Islet precursor cell (in vitro differentiated cells): ENCODE data around the gene ARMH4.

Source experiments
- DNase-seq: peaks from one replicate; pipeline ENCODE4 v3.0.0-alpha.2; 2018

The ARMH4 gene

DNA sequence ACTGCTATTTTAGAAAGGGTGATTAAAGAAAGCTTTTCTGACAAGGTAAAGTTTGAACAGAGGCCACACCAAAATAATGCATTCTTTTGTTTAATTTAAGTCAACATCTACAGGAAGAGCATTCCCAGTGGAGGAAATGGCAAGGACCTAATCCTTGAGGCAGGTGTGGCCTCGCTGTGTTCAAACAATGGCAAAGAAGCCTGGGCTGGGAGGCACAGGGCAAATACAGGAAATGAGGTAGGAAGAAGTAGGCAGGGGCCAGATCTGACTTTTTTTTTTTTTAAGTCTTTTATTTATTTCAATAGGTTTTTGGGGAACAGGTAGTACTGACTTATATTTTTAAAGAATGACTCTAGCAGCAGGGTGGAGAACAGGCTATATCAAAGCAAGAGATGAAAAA lies 53.5 kb downstream of the ARMH4 start:
- DNase-seq = no peak

DNA sequence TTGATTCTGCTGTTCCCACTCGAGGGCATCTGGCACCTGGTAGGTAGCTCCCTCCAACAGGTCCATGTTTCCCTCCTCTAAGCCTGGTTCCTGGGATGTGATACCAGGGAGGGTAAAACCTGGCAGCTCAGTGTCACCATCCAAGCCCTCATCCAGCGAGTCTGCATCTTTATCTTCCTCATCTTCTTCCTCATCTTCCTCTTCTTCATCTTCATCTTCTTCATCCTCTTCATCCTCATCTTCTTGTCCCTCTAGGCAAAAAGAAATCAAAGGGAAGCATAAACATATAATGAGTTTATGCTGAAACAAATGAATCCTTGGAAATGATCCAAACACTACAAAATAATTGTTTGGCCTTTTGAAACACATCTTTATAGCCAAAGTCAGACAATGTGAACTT lies 55.3 kb downstream of the ARMH4 start:
- DNase-seq = no peak

DNA sequence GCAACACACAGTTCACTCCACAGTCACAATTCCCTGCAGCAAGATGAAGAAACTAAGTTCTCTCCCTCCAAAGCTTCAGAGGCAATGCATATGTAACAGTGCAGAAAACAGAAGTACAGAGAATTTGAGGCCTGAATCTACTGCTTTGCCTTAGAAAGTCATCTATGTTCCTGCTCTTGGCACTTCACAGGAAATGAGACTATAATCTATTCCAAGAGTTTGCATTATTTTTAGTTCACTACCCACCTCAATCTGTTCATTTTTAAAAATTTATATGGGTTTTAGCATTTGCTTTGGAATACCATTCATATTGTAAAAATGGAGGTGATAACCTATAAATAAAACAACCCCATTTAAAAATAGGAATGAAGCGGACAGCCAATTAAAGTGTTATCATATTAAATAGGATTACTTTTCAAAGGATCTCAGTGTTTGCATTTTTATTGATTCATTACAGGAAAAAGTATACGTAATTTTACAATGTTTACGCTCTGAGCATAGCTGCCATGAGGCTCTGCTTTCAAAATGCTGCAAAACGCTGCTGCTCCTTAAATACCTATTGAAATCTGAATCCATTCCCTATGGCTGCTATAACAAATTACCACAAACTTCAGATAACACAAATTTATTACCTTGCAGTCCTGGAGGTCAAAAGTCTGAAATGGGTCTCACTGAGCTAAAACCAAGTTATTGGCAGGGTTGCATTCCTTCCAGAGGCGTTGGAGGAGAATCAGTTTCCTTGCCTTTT lies 60.0 kb downstream of the ARMH4 start:
- no peak for DNase-seq

DNA sequence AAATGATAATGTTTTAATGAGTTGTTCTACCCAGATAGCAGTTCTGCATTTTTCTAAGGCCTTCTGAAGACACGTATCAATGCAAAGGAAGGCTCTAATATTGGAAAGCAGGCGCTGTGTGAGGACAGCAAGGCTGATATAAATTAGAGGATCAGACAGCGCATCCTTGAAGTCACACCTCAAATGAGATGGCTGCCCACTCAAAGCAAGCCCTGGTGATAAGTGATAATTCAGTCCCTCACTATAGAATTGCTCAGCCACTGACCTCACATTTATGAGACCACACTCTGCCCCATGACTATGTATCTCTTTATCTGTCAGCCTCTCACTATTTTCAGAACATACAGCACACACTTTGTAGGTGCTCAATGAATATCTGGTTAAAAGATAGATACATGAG lies 62.4 kb downstream of the ARMH4 start:
- DNase-seq = no peak

DNA sequence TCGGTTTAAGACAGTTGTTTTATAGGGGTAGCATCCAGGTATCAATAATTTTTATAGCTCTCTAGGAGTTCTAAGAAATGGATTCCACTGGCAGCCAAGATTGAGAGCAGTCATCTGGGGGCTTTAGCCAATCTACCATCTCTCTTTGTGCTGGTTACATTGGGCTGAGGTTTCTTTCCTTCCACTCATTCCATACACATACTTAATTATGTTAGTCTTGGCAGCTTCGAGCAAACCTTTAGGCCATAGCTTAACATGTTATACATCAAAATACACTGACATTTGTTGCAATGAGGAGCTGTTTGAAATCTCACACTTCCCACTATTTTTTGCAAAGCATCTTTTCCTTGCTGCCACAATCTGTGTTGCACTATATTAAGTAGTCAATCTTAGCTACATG lies 63.1 kb downstream of the ARMH4 start:
- DNase-seq = no peak

DNA sequence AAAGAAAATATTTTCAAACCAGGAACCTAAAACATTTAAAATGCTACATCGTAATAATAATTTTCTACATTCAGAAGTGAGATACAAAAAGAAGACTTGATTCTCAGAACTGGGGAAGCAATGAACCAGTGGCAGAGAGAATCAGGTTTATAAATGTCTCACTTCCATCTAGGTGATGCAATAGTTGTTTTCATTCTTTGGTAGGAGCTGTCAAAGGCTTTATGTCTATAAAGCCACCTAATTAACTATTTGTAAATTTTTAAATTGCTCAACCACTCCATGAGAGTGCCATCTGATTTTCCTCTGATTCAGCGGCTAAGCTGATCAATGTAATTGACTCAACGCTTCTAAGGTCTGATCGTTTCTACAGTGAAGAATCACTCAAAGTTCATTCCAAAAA lies 66.1 kb downstream of the ARMH4 start:
- DNase-seq = no peak

DNA sequence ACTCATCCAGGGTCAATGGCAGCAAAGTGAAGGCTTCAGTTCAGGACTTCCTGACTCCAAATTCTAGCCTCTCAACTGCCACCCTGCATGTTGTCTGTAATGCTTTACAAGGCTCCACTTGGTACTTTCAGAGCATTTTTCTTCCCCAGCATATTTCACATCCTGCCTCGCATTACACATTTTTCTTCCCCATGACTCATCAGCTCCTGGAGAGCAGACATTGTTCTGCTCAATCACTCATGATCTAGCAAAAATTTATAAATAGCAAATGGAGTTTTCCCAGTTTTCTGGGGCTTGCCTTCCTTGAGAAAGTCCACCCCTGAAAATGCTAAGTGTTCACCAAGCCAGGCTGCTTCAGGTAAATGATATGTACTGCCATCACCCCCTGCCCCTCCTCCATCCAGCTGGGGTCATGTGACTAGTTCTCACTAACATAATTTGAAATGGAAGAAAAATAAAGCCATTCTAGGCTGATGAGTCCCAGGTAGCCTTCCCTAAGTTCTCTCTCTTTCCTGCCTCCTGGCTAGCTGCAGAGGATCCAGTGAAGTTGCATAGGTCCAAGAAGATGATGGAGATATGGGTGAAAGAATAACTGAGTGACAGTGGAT lies 69.4 kb downstream of the ARMH4 start:
- no peak for DNase-seq

DNA sequence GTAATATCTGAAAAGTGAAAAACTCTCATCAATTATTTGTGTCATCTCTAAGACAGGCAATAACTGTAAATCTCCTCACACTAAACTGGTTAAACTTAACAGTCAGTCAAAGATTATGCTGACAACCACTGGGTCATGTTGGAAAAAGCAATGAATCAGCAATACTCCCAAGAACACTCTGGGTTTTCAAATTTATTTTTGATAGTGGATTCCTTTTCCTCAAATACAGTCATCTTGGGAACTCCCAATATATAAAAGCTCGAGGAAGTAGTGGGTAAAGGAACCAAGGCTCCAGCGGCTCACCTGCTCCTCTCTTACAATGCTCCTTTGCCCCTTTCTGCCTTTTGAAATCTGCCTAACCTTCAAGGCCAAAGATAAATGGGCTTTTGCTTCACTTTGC lies 70.0 kb downstream of the ARMH4 start:
- no peak for DNase-seq

DNA sequence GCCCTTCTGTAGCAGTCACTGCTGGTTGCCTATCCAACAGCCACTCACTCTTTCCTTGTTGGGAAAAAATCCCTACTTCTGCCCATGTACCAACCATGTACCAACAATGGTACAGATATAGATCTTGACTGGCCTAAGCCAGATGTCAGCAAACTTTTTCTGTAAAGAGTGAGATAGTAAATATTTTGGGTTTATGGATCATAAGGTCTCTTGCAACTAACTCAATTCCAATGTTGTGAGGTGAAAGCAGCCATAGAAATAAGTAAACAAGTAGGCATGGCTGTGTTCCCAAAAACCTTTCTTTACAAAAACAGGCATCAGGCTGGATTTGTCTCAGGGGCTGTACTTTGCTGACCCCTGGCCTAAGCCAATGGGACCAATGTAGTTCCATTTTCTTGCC lies 73.5 kb downstream of the ARMH4 start:
- no peak for DNase-seq

DNA sequence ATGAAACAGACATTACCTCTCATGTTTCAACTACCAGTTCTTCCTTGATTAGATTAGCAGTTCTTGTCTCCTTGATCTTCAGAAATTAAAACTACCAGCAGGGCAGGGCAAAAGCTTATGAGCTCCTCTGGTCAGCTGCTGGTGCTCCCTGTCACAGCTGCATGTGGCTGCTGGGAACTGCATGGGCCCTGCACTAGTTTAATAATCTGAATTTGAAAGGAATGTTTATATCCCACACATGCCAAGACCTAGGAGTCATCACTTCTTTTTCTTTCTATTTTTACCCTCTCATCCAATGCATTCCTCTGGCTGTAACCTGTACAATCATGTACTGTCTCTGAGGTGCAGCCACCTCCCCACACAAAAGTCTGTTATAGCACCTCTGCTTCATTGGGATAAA lies 73.9 kb downstream of the ARMH4 start:
- DNase-seq = peak; percentile 67

DNA sequence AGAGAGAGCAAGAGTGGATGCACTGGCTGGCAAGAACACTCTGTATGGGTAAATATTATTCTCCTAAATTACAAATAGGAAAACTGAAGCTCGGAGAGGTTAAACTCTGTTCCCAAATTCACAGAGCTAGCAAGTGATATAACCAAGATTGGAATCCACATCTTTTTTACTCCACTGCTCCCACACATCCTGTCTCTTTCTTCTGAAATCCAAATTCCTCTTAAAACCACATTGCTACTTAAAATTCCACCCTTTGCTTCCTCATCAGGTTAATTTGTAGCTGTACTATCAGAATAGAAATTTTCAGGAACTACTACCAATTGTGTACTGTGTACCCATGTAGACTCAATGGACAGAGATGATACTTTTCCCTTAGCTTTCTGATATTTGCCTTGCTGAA lies 74.4 kb downstream of the ARMH4 start:
- DNase-seq = no peak

DNA sequence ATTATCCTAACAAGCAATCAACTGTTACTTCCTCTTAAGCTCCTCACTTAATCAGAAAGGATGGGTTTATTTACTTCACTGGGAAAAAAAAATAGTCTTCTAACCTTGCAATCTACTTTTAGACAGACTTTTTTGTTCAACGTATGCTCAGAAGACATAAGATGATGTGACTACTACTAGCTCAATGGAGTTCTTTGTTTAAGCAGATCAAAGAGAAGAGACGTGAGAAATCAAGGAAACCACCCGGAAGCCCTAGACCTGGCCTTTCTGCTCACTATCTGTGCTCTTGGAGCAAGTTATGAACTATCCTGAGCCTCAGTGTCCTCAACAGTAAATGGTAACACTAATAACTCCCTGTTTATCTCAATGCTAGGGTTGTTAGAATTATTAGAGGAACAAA lies 78.5 kb downstream of the ARMH4 start:
- no peak for DNase-seq

DNA sequence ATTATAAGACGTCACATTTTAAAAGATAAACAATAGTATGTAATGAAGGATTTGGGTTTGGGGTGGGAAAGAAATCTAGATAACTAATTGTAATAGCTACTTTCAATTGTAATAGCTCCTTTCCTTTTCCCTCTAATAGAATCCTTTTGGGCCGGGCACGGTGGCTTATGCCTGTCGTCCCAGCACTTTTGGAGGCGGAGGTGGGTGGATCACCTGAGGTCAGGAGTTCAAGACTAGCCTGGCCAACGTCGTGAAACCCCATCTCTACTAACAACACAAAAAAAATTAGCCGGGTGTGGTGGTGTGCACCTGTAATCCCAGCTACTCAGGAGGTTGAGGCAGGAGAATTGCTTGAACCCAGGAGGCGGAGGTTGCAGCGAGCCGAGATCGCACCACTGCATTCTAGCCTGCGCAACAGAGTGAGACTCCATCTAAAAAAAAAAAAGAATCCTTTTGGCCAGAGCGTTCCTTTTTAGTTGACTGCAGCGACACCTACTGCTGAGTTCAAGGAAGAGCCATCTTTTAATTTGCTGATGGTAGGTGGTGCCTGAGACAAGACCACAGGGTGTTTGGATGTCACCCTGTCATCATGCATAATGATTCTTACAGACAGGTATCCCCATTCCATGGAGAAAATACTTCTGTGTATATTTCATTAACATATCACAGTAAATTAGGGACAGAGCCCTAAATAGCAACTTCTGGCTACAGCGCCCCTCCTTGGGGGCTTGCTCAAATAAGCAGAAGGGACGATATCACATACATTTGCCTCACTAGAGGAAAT lies 79.5 kb downstream of the ARMH4 start:
- peak; percentile 77 for DNase-seq

DNA sequence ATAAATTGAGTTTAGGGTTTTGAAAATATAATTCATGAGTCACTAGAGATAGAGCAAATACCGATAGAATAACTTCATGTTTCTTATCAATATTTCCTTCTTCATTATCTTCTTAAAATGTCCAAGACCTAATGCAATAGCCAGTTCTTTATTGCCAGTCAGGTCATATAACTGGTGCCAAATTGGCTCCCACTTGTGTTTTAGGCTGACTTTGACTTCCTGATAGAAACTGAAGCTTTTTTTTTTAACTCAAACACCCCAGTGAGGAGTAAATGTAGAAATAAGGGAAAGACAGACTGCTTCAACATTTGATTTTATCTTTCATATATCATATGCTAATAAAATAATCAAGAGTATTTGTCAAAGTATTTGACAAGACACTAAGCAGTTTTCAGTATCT lies 80.7 kb downstream of the ARMH4 start:
- DNase-seq = no peak

DNA sequence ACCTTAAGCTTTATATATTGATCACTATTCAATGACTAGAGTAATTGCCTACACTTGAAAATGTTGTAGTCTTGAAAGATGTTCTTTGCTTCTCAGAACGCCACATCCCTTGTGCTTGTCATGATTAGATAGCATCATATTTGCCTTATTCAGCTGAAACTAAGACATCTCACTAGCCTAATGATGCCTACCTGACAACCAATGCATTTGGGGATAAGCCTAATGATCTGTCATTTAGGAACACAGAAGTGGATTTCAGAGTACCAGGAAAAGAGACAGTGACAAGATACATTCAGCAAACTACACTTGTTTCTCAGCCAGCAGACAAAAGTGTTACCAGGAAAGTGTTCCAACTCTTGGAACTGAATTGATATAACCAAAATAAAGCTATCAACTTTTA lies 83.7 kb downstream of the ARMH4 start:
- DNase-seq = no peak

DNA sequence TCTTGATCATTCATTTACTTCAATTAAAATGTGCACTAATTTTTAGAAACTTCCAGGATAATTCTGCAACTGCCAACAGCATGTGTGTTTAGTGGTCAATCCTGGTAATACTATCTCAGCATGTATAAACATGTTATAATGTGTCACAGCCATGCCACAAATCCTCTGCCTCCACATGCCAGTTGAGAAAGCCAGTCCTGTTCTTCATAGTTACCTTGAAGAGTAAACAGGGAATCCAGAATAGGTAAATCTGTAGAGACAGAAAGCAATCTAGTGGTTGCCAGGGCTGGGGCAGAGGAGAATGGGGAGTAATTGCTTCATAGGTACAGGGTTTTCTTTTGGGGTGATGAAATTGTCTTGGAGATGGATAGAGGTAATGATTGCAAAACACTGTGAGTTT lies 85.9 kb downstream of the ARMH4 start:
- no peak for DNase-seq

DNA sequence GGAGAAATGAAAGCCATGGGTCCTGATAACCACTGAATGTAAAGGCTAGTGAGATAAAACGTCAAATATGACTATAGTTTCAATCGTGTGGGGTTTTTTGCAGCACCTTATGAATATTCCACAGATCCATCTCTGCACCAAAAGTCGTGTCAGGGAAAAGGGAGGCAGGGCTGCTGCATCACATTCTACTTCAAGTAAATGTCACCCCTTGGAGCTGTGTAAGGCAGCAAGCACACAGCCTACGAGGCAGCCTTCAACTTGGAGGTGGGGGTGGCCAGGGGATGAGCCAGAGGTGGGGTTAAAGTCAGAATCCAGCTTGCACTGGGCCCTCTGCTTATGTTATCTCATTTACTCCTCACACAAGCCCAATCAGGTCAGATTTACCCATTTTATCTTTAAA lies 90.4 kb downstream of the ARMH4 start:
- DNase-seq = no peak

DNA sequence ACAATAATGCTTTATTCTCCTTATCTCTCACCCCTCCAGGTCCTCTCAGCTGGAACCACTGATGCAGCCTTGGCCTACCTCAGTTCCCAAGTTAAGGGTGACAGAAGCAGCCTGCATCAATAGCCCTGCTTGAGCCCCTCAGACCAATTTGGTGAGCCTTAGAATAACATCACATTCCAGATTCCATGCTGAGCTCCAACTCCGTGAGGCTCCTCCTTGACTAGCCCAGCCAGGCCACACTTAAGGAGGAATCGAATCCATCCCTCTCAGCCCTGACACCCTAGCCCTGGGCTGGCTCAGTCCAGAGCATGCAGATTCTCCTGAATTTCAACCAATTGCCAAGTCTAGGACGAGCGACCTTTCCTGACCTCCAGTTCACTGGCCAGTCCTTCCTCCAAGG lies 91.1 kb downstream of the ARMH4 start:
- DNase-seq = no peak

DNA sequence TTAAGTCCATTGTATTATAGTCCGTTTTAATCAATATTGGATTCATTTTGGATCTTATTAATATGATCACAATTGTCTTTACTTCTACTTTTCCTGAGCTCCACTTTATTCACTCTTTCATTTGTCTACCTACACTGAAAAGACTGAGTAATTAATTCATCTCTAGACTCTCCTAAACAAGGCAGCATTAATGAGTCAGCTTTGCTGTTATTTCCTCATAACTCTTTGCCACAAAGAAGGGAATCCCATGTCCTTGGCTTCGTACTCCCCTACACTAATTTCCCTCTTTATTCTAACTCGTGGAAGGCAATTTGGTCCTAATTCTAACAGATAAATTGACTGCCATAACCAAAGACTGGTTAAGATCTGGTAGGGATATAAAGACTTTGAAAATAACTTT lies 91.9 kb downstream of the ARMH4 start:
- no peak for DNase-seq

DNA sequence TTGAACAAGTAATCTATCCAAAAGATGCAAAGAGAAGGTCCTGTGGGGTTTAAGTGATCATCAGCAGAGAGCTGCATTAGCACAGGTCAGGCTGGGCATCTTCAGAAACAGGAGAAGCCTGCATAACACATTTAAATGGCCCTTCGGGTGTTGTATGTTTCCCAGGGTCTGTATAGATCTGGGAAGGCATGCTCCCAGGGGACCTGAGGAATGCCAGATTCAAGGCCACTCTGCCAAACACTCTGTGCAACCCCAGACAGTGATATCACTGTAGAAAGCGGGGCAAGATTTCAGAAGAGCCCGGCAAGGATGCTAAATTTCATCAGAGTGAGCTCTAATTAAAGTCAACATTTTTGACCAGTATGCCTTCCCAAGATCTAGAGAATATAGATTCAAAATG lies 92.9 kb downstream of the ARMH4 start:
- peak; percentile 58 for DNase-seq

DNA sequence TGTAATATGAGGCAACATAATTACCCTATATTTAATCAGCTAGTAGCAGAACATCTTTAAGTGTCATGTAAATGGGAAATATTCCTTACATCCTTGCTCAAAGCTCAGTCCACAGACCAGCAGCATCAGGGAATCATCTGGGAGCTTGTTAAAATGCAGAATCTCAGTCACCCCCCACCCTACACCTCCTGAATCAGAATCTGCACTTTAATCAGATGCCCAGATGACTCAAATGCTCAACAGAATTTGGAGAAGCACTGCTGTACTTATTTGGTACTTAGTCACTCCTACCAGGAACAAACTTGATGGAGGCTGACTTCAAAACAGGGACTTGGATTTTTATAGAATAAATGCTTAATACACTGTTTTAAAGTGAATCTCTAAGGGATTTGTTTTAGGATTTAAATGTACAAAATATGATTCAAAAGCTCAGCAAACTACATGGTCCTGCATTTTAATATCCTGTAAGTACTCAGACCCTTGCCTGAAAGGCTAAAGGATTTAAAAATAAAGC lies 96.5 kb downstream of the ARMH4 start:
- DNase-seq = no peak

DNA sequence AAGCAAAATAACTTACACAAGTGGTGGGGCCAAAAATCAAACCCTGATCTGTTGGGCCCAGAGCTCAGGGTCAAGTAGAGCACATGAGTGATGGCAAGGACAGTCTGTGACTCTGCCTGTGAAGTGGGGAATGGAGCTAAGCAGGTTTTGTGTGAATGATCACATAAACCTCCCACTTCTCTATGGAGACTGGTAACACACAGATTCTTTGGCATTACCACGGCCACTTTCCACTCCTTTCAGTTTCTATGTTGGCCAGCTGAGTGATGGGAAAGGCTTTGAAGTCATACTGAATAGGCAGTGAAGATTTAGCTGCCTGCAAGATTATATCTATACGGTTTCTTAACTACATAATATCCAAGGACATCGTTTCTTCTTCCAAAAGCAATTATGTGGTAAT lies 97.9 kb downstream of the ARMH4 start:
- no peak for DNase-seq

DNA sequence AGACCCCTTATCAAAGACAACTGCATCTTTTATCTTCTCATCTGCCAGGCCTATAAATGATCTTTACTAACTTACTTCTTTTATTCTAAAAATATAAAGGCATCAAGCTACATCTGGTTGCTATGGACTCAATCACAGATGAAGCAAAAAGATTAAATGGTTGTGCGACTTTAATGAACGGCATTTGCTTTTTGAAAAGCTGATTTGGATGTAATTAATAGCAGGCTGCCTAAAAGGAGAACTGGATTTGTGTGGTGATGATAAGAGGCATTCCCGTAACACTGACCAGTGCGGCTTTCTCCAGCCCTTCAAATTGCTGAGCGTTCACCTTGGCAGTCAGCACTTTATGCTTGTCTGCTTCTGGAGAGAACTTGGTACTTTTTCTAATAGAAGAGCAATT lies 103.8 kb downstream of the ARMH4 start:
- no peak for DNase-seq

DNA sequence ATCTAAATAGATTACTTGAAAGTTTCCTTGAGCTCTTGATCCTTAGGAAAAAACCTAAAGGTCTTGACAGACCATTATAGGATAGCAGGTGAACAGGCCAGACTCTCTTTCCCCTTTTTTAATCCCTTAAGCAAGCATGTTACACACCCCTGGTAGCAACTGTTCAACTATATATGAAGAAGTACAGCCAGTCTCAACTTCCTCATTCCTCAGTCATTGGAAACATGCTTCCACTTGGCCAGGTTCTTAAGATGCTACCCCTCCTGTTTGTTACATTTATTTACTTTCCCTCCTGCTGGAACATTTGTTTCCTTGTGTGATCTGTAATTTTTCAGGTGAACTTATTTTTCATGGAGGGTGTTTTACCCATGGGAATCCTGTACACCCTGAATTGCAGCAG lies 124.1 kb downstream of the ARMH4 start:
- no peak for DNase-seq
